NCI-H1105 treated with DMSO at 0.1 percent for 48 hours (cell line): ENCODE results near the gene FITM1.

Source experiments
- DNase-seq: peaks from one replicate; lab custom pipeline; 2025; lab: John Stamatoyannopoulos, UW

FITM1 gene

GRCh38 chr14:24160850-24161804 is 30.7 kb downstream of the FITM1 start, which contains the start of gene IRF9:
IRF9 (plus strand) TSS chr14:24161265; CDS start chr14:24162145, 880 bp downstream.
- peak; percentile 96 for DNase-seq

- no peak for DNase-seq
Observed at GRCh38 chr14:24162093-24162492, 31.6 kb downstream of the FITM1 start.

GRCh38 chr14:24164518-24164991 is 34.1 kb downstream of the FITM1 start:
- DNase-seq, result no peak

- no peak for DNase-seq
Observed at GRCh38 chr14:24165785-24166184, 35.3 kb downstream of the FITM1 start.

GRCh38 chr14:24167469-24168114 is 37.1 kb downstream of the FITM1 start:
- DNase-seq, result no peak

- DNase-seq, result peak; percentile 99
Observed at GRCh38 chr14:24171422-24172260, 41.2 kb downstream of the FITM1 start, which contains the start of gene REC8. REC8 (plus strand) TSS chr14:24172080; CDS start chr14:24172553, 473 bp downstream.

GRCh38 chr14:24172261-24172860 is 41.9 kb downstream of the FITM1 start:
- DNase-seq, result peak; percentile 28

GRCh38 chr14:24172871-24173281 is 42.4 kb downstream of the FITM1 start:
- DNase-seq, result no peak

- no peak for DNase-seq
Observed at GRCh38 chr14:24176599-24176998, 46.1 kb downstream of the FITM1 start.

- DNase-seq, result no peak
Observed at GRCh38 chr14:24177041-24177825, 46.8 kb downstream of the FITM1 start.

- DNase-seq, result no peak
Observed at GRCh38 chr14:24177891-24178290, 47.4 kb downstream of the FITM1 start.

GRCh38 chr14:24178399-24179178 is 48.1 kb downstream of the FITM1 start:
- no peak for DNase-seq

GRCh38 chr14:24179294-24179960 is 49.0 kb downstream of the FITM1 start:
- DNase-seq, result no peak

- DNase-seq, result no peak
Observed at GRCh38 chr14:24179961-24180796, 49.7 kb downstream of the FITM1 start.

GRCh38 chr14:24181371-24182077 is 51.1 kb downstream of the FITM1 start:
- no peak for DNase-seq
